ENCODE measurements around the gene PGBD1. TPM values are rescaled to one million over a fixed set of nuclear protein-coding genes. Genes with fewer than 3 reads are reported as not detected.
"Not testable (repeated sequence)": the region's sequence is repeated elsewhere in the genome, so short reads cannot be mapped to it uniquely, and the experiment has no call there.

The PGBD1 gene
- total RNA-seq, 1 experiment from 2014 or later: 11.6 TPM

- Histone ChIP-seq H3K4me3 (ENCODE audit: low read depth, low read length, poor library complexity, severe bottlenecking) (no peak overlapping the region), H3K4me1 (ENCODE audit: insufficient read depth, low read length, poor library complexity, severe bottlenecking) (no peaks in the 10 kb centered on the region), H3K9me3 (ENCODE audit: low read depth, low read length, poor library complexity, severe bottlenecking) (no peaks in the 10 kb centered on the region), H3K36me3 (ENCODE audit: insufficient read depth, low read length, poor library complexity, severe bottlenecking) (no peaks in the 10 kb centered on the region), H3K27me3 (replicated peaks; ENCODE audit: insufficient read depth, low read depth, low read length, poor library complexity) (no peaks in the 10 kb centered on the region), H3K27ac (ENCODE audit: low read depth, low read length, poor library complexity, severe bottlenecking) (no peak overlapping the region)
- TF ChIP-seq EZH2 (IDR thresholded peaks at IDR 0.05; ENCODE audit: borderline replicate concordance, low read depth, low read length, poor library complexity, severe bottlenecking): no peak
- no peak for TF ChIP-seq CTCF (conservative IDR thresholded peaks at IDR 0.05; ENCODE audit: low read depth, low read length)
- no TSS peak for BruUV-seq (replicated peaks)
- DNase-seq (ENCODE audit: low spot score): peak; percentile 48
- intact Hi-C loops (cut with micrococcal nuclease; ENCODE audit: unreplicated experiment): no loop called here
- CTCF ChIA-PET: no interaction called here
- POLR2A ChIA-PET (ENCODE audit: low non-redundant PET): no interaction called here
These were observed 34.3 kb downstream of the PGBD1 start for GRCh38 chr6:28315628-28316027.

GRCh38 chr6:28317866-28318265 is 36.5 kb downstream of the PGBD1 start:
- H3K27ac ChIP-seq (ENCODE audit: low read depth, low read length, poor library complexity, severe bottlenecking); H3K4me3 ChIP-seq (ENCODE audit: low read depth, low read length, poor library complexity, severe bottlenecking); H3K4me1 ChIP-seq (ENCODE audit: insufficient read depth, low read length, poor library complexity, severe bottlenecking); H3K36me3 ChIP-seq (ENCODE audit: insufficient read depth, low read length, poor library complexity, severe bottlenecking); H3K27me3 ChIP-seq (replicated peaks; ENCODE audit: insufficient read depth, low read depth, low read length, poor library complexity); CTCF ChIA-PET; DNase-seq (ENCODE audit: low spot score); intact Hi-C loops (cut with micrococcal nuclease; ENCODE audit: unreplicated experiment); H3K9me3 ChIP-seq (ENCODE audit: low read depth, low read length, poor library complexity, severe bottlenecking); BruUV-seq (replicated peaks); POLR2A ChIA-PET (ENCODE audit: low non-redundant PET): not testable (repeated sequence)

GRCh38 chr6:28322661-28323060 is 41.3 kb downstream of the PGBD1 start:
- Histone ChIP-seq H3K27ac (ENCODE audit: low read depth, low read length, poor library complexity, severe bottlenecking) (no peak overlapping the region), H3K27me3 (replicated peaks; ENCODE audit: insufficient read depth, low read depth, low read length, poor library complexity) (no peaks in the 10 kb centered on the region), H3K4me3 (ENCODE audit: low read depth, low read length, poor library complexity, severe bottlenecking) (no peak overlapping the region), H3K36me3 (ENCODE audit: insufficient read depth, low read length, poor library complexity, severe bottlenecking) (no peaks in the 10 kb centered on the region), H3K4me1 (ENCODE audit: insufficient read depth, low read length, poor library complexity, severe bottlenecking) (no peaks in the 10 kb centered on the region), H3K9me3 (ENCODE audit: low read depth, low read length, poor library complexity, severe bottlenecking) (peaks cover 27% of the 10 kb centered on the region)
- intact Hi-C loops (cut with micrococcal nuclease; ENCODE audit: unreplicated experiment): no loop called here
- ChIA-PET CTCF (no interaction called here), POLR2A (ENCODE audit: low non-redundant PET) (interaction anchor here (0.6 kb wide), 1 partner anchor 515 kb away, joined by 7 read pairs; no protein-coding TSS in a partner anchor)
- TF ChIP-seq CTCF (conservative IDR thresholded peaks at IDR 0.05; ENCODE audit: low read depth, low read length): no peak
- TF ChIP-seq EZH2 (IDR thresholded peaks at IDR 0.05; ENCODE audit: borderline replicate concordance, low read depth, low read length, poor library complexity, severe bottlenecking): no peak
- no peak for DNase-seq (ENCODE audit: low spot score)
- BruUV-seq (replicated peaks): no TSS peak

- TF ChIP-seq EZH2 (IDR thresholded peaks at IDR 0.05; ENCODE audit: borderline replicate concordance, low read depth, low read length, poor library complexity, severe bottlenecking) (no peak), CTCF (conservative IDR thresholded peaks at IDR 0.05; ENCODE audit: low read depth, low read length) (no peak)
- intact Hi-C loops (cut with micrococcal nuclease; ENCODE audit: unreplicated experiment): no loop called here
- no peak for DNase-seq (ENCODE audit: low spot score)
- H3K9me3 ChIP-seq (ENCODE audit: low read depth, low read length, poor library complexity, severe bottlenecking): peaks cover 27% of the 10 kb centered on the region
- no peaks in the 10 kb centered on the region for H3K27me3 ChIP-seq (replicated peaks; ENCODE audit: insufficient read depth, low read depth, low read length, poor library complexity)
- ChIA-PET CTCF (no interaction called here), POLR2A (ENCODE audit: low non-redundant PET) (no interaction called here)
- H3K4me1 ChIP-seq (ENCODE audit: insufficient read depth, low read length, poor library complexity, severe bottlenecking): no peaks in the 10 kb centered on the region
- no peak overlapping the region for H3K27ac ChIP-seq (ENCODE audit: low read depth, low read length, poor library complexity, severe bottlenecking)
- BruUV-seq (replicated peaks): no TSS peak
- no peak overlapping the region for H3K4me3 ChIP-seq (ENCODE audit: low read depth, low read length, poor library complexity, severe bottlenecking)
- no peaks in the 10 kb centered on the region for H3K36me3 ChIP-seq (ENCODE audit: insufficient read depth, low read length, poor library complexity, severe bottlenecking)
These were observed 42.5 kb downstream of the PGBD1 start for GRCh38 chr6:28323813-28324424.

Data from A673 (cell line).